Stimulated activated CD8-positive, alpha-beta memory T cell treated with anti-CD3 and anti-CD28 coated beads, Interleukin-15, amount 100 ng/mL, for 24 hours (primary cell): Measurements from ENCODE around the gene DOK4.
A peak's percentile ranks its signal among the peaks of the same experiment; 100 is the strongest.

ENCODE experiments used
- DNase-seq: peaks from one replicate; pipeline ENCODE4 v3.0.0-alpha.2; 2020; ENCODE audit warnings: low read depth

The DOK4 gene

DNA sequence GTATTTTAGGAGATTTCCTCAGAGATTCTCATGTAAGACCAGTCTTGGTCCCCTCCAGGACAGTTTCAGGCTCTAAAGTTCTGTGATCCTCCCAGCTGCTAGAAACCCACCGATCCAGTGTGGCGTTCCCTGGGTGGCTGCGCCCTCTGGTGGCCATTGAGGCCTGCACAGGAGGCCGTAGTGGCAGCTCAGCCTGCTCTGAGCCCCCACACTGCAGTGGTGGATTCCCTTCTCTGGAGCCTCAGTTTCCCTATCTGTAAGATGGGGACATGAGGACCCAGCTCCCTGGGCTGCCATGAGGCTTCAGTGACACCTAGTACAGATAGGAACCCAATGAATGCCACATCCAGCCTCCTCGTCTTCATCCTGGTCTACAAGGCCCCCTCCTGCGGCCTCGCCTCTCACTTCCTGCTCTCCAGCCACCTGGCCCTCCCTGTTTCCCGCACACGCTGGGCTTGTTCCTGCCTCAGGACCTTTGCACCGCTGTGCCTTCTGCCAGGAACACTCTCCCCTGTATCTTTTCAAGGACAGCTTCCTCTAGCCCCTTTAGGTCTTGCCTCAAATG, 33.6 kb upstream of the DOK4 start:
- DNase-seq: peak; percentile 66

DNA sequence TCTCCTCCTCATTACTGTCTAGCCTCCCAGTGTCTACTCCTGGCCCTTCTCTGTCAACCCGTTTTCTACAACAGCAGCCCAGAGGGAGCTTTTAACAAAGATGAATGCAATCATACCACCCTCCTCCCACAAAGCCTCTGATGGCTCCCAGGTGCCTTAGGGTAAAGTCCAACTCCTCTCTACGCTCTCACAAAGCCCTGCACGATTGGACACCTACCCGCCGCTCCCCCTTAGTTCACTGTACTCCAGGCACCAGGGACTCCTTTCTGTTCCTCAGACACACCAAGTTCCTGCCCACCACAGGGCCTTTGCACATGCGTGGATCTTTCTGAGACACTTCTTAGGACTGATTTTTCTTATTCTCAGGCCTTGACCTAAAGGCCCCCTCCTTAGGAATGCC, 32.6 kb upstream of the DOK4 start:
- no peak for DNase-seq

DNA sequence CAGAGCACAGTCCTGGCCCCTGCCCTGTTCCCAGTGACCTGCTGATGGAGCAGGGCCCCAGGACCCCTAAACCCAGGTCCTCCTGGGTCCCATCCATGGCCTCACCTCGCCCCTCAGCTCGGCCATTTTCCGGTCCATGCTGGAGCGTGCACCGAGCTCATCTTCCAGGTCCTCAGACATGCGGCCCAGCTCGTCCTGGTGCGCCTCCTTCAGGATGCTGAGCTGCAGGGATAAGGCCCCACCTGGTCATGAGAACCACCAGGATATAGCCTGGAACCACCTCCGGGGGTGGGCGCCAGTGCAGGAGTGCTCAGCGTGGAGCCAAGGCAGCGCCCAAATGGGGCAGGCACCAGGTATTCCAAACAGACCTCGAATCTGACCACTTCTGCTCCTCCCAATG, 32.2 kb upstream of the DOK4 start:
- no peak for DNase-seq

DNA sequence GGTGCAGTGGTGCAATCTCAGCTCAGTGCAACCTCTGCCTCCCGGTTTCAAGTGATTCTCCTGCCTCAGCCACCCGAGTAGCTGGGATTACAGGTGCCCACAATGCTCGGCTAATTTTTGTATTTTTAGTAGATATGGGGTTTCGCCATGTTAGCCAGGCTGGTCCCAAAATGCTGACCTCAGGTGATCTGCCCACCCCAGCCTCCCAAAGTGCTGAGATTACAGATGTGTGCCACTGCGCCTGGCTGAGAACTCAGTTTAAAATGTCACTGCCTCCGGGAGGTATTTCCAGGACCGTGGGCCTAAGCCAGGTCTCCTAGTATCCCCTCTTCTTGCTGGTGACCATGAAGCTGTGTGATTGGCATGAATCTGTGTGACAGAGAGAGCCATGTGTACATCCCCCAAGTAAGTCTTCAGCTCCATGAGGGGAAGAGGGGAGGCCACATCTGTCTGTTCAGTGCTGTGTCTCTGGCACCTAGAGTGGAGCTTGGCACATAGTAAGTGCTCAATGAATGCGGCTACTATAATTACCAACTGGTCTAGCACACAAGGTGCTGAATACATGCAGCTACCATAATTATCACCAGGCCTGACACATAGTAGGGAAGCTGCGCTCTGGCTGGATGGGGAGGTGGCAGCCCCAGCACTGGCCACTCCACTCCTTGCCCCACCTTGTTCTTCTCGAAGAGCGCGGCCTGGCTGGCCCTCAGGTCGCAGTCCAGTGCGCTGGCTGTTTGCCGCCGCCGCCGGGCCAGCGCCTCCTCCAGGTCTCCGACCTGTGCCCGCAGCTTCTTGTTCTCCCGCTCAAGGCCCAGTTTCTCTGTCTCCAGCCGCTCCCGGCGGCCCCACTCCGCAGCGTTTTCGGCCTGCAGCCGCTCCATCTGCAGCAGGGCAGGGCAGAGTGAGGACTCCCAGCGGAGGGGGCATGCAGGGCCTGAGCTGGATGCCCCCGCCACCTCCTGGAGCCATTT, 31.4 kb upstream of the DOK4 start:
- DNase-seq: no peak

DNA sequence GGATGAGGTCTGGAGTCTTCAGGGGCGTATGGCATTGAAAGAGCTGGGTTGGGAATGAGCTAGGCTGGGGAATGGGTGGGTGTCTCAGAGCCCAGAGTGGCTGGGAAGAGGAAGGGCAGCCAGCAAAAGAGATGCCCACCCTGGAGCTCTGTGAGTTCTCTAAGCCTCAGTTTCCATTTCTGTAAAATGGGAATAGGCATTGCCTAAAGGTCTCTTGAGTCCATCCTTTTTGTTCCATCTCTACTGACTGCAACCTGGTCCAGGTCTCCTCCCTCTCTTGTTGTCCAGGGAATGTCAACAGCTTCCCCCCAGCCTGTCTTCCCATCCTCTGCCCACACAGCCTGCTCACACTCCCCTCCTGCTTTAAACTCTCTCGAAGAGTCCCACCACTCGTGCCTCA, 30.5 kb upstream of the DOK4 start:
- DNase-seq: no peak

DNA sequence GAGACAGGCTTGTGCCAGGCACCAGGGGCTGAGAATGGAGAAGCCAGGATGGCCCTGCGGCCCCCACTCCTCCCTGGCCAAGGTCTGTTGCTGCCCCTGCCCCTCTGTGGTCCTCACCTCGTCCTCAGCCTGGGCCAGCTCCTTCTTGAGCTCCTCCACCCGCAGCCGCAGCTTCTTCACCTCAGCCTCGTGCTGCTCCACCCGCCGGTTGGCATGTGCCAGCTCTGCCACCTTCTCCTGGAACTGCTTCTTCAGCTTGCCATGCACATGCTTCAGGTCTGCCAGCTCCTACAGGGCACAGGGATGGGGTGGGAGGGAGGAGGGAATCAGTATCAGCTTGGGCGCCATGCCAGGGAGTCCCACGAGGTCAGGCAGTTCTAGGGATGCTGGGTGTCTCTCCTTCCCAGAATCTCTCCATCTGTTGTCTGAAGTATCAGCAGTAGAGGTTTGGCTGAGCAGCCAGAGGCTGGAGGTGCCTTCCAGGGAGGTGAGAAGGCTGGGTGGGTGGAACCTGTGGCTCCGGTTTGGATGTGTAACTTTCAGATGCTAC, 30.0 kb upstream of the DOK4 start:
- no peak for DNase-seq

DNA sequence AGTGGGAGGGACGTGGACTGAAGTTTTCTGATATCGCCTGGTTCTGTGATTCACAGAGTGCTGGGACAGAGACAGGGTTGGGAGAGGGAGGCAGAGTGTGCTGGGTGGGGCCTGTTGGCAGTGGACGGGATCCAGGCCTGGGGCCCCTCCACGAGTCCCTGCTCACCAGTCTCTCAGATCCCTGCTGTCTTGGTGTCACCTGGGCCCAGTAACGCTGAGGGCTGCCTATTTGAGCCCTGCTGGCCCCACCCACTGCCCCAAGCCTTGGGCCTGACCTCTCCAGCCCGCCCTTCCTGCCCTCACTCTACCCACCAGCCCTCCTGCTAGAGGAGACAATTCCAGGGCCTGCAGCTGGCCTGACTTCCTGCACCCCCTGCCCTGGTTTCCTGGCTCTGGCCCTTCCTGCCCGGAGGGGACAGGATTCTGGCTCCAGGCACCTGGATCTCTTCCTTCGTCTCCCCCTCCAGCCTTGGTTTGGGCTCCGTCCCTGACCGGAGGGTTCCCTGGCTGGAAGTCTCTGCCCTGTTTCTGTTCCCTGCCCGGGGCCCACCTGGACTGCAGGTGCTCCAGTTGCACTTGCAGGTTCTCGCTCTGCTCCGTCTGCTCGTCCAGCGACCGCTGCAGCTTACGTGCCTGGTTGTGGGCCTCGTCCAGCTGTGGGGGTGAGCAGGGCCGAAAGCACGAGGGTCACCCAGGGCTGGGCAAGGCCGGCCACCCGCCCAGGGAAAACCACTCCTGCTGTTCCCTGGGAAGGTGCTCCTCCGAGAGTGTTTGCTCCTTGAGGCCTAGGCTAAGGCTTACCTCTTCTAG, 28.7 kb upstream of the DOK4 start:
- DNase-seq: no peak

DNA sequence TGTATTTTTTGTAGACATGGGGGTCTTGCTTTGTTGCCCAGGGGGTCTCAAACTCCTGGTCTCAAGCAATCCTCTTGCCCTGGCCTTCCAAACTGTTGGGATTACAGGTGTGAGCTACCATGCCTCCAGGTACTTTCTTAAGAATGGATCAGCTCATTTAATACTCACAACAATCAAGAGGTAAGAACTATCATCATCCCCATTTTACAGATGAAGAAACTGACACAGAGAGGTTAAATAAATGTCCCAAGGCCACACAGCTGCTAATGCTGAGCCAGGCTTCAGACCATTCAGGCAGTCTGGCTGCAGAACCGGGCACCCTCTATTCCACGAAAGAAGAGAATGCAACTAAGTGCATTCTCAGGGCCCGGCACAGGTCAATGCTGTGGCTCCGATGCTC, 28.1 kb upstream of the DOK4 start:
- no peak for DNase-seq

DNA sequence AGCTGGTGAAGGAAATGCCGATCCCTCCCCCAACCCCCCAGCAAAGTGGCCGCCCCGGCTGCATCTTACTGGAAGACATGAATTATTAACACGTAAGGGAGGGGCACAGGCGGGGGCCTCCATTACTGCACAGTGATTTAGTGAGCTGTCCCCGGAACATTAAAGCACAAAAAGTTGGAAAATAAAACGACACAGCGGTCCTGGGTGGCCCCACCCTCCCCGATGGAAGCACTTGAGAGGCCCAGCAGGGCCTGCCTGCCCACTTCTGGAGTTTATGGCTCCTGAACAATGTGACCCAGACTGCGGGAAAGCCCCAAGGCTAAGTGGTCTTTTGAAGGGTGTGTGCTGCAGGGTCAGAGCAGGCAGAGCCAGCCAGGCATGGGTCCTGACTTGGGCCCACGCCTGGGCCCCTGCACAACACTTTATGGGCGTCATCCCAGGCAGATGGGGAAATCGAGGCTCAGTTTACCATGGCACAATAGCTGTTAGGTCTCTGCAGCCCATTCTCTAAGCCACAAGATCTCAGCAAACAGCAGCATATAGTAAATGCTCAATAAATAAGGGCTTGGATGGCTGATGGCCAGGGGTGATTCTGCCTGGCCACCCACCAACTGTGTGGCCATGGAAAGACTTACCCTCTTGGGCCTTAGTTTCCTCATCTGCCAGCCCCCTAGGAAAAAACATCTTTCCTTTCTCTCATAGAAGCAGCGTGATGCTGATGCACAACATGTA, 27.2 kb upstream of the DOK4 start:
- no peak for DNase-seq

DNA sequence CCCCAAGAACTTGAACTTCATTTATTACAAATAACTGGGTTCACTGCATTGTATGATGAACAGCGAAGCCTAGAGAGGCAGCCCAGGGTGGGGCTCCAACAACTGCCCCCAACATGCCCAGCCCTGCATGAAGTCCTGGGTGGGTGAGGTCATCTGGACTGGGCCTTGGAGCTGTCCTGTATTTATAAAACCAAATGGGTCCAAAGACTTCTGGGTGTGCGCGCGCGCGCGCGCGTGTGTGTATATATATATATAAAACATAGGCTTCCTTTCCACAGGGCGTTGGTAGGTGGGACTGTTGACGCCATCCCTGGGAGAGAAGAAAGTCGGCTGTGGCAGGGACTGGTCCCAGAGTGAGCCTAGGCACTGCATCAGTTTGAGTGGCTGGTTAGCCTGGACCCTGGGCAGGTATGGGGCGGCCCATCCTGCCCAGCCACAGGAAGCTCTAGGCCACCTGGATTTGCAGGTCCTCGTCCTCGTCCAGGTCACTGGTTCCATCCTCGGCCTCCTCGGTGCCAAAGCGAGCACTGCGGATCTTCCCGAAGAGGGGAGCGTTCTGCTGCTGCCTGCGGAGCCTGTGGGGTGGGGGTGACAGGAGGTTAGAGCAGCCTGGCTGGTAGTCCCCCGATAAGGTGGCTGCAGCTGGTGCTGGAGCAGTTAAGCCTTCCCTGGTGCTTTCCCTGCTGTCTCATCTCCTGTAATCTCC, 26.2 kb upstream of the DOK4 start:
- DNase-seq: no peak

DNA sequence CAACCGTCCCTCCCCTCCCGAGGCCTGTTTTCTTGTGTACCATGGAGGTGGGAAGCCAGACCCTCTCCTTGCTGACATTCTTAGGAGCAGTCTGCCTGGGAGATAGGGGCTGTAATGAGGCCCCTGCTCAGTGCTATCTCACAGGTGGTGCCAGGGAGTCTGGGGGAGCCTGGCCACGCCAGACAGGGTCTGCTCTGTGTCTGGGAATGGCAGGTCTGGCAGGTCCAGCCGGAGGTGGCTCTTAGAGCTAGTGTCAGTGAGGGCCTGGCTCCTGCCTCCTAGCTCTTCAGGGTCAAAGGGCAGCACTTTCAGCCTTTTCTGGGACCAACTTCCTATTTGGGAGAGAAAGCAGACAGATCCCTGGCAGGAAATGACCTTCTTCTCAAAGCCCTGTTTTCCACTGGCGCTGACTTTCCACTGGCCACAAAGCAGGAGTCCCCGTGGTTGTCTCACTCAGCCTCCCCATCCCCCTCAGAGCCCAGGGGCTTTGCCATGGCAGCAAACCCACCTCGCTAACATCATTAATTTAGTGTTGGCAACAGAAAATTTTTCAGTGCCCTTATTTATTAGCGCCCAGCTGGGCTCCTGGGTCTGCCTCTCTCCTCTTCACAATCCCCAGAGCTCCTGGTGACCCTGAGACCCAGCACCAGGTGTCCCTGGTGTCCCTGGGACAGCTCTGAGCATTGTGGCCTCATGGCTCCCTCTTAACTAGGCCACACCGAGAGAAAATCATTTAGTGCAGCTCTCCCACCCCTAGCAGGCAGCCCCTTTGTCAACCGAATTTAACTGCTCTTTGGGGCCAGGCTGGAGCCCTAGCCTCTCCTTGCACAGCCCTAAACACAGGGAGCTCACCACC, 24.0 kb upstream of the DOK4 start:
- DNase-seq: no peak

DNA sequence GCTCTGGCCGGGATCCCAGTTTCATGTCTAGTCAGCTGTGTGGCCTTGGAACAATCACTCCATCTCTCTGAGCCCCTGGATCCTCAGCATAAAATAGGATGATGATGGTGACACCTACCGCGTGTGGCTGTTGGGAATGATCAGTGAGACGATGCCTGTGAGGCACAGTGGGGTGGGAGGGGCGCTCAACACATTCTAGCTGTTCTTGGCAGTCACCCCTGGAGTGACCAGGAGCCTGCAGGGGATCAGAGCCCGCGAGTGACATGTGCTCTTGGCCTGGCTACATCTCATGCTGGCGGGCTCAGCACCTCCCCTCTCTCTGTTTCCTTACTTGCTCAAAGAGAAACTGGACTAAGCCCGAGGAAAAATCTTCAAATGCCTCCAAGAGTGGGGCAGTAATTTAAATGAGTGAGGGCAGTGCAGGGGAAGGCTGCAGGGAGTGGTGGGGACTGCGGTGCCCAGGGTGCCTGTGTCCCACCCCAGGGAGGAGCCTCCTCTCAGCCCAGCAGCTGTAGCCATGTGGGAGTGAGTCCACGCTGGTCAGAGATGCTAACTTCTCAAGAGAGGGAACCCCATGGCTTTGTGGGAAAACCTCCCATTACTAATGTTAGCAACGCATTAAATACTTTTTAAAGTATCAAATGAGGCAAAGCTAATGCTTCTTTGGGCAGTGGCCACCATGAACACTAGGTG, 23.1 kb upstream of the DOK4 start:
- DNase-seq: no peak

DNA sequence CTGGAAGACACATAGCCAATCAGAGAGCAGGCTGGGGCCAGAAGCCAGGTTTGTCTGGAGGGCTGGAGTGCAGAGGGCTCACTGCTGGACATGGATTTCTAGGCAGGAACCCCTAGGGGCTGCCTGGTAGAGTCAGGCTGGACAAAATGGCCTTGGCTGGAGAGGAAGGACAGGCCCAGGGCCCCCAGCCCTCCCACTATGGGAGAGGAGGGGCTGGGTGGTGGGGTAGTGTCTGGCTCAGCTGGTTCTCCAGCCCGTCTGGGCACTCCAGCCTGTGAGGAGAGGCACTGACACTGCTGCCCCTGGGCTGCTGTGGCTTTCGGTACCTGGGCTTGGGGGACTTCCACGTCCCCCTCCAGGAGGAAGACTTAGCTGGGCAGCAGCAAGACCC, 21.7 kb upstream of the DOK4 start:
- no peak for DNase-seq

DNA sequence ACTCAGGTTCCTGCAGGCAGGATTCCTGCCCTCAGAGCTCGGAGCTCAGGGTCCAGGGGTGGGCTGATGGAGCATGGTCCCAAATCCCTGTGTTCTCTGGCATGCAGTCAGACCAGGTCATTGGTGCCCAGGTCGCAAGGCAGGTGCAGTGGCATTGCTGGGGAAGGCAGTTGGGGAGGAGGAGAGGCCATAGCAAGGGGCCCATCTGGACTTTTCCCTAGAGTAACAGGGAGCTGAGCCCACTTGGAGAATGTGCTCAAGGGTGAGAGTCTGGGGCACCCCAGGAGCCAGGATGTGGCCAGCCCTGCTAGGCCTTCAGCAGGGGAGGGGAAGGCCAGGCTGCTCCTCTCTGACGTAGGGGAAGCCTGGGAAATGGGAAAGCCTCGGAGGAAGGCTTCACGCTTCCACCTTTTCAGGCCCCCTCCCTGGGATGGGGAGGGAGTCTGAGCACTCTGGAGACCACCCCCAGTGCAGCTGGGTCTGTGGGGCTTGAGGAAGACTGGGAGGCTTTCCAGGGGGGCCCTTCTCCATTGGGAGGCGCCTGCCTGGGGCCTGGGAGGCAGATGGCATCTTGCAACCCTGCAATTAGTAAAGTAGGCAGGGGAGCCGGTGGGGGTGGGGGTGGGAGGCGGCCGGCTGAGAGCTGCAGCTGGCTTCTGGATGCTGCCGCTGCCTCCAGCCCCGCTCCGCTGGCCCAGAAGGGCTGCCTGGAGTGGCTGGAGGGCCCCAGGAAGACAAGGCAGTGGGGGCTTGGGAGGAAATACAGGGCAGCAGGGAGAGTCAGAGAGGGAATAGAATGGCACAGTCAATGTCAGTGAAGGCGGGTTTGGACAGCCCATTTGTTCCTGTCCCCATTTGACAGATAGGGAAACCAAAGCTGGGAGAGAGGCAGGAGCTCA, 21.1 kb upstream of the DOK4 start:
- no peak for DNase-seq

DNA sequence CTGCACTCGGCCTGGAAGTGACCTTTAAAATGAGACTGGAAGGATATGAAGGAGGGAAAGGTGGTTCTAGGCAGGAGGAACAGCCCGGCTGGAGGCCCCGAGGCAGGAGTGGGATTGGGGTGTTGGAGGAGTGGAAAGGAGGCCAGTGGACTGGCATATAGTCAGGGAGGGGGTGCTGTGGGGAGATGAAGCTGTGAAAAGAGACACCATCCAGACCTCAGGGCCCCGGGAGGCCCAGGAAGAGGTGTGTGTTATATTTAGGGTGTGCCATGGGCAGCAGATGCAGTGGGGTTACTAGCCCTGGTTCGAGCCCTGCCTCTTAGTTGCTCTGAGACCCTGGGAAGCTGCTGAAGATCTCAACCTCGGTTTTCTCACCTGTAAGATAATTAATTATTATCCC, 18.9 kb upstream of the DOK4 start:
- DNase-seq: no peak

DNA sequence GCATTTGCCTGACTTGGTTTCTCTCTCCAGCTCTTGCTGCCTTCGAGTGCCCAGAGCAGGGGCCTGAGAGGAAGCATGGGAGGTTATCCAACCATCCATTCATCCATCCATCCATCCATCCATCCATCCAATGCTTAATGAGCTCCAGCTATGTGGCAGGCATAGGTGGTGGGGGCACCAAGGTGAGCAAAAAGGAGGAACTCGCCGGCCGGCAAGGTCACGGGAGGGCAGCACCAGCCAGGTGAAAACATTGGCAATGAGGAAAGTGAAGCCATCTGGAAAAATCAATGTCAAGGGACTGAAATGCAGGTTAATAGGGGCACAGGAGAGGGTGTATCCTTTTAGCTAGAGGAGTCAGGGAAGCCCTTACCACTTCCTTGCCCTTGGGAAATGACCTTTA, 18.2 kb upstream of the DOK4 start:
- DNase-seq: no peak

DNA sequence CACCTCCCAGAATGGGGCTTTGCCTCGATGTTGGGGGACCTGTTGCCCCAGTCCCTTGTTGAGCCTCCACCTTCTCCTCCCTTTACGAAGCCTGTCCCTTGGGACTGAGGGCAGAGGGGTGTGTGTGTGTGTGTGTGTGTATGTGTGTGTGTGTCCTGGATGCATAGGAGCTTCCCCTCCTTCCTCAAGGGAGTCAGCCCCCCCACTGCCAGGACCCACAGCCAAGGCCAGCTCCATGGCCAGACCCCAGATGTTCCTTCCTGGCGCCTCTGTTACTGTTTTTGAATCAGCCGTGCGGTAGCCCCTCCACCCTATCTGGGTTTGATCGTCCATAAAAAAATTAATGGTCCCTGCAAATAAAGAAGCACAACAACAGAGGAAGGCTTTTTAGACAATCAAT, 17.7 kb upstream of the DOK4 start:
- DNase-seq: no peak

DNA sequence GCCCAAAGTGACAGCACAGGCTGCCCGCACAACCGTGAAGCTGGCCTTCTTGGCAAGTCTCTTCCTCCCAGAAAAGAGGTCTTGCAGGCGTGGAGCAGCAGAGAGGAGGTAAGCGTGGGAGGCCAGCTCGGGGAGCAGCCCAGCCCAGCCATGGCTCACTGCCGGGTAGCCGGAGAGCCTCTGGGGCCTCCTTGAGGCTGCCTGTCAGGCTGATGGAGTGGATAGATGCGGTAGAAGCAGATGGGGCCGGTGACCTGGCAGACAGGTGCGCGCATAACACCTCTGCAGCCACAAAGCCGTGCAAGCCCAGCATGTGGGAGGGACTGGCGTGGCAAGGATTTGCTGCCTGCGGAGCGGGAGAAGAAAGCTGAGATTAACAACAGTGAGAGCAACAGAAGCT, 17.1 kb upstream of the DOK4 start:
- DNase-seq: no peak
